Muscle of back (tissue), 13 donors: ENCODE measurements around the gene SH2D7. TPM values are rescaled to one million over a fixed set of nuclear protein-coding genes. Genes with fewer than 3 reads are reported as not detected.

Experiments
- DNase-seq, 3 donors: peaks; one replicate each; pipeline versions ENCODE4 v3.0.0 to v3.0.0-alpha.2; 2013
- long read RNA-seq, 9 donors: transcript quantifications; one replicate each; lab custom pipeline, GENCODE V29; 2026
- polyA plus RNA-seq, 10 donors: library from polyadenylated mRNA; unstranded; fragments of 120-200 nt; gene quantifications; one replicate each; pipeline ENCODE4 v1.2.1, GENCODE V29; 2013; ENCODE audit not compliant: insufficient read length in 10 of 10

The SH2D7 gene
- under 1 TPM; 0.07 to 0.21 (median 0.14) TPM for polyA plus RNA-seq
- long read RNA-seq, donor 1, result 0 reads
- long read RNA-seq, donor 2, result 0 reads
- long read RNA-seq, donor 3, result 0 reads
- long read RNA-seq, donor 4, result 0 reads
- long read RNA-seq, donor 5, partial matches to known transcripts, result 8 of 22 reads
- long read RNA-seq, donor 5, other reads (novel, unspliced or antisense), result 14 of 22 reads
- long read RNA-seq, donor 6, result 0 reads
- long read RNA-seq, donor 7, result 0 reads
- long read RNA-seq, donor 8, result 0 reads
- long read RNA-seq, donor 9, result 0 reads

DNA sequence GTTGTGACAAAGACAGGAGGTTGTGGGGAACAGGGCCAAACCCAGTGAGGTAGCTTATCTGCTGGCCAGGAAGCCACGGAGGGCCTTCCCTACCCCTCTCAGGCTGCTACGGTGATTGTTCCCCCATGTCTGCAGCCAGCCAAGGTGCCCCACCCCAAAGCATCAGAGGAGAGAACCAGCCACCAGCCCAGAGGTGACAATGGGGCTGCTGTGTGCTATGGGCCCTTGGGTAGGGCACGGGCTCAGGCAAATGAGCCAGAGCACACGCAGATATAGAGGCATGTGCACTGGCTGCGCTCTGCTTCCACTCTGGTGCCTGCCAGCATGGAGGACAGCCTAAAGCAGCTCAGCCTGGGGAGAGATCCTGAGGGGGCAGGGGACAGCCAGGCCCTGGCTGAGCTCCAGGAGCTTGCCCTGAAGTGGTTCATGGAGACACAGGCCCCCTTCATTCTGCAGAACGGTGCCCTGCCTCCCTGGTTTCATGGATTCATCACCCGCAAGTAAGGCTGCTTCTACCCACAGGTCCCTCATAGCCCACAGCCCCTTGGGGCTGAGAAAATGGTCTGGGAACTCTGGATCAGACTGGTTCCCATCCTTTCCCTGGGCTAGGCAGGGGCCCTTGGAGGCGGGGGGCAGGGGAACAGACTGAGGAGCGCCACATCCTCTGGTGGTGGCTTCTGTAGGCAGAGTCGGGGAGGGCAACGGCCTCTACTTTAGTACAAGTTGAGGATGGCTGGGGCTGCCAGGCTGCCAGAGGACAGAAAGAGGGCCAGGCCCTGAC lies at the start of gene SH2D7:
TSS of gene SH2D7 (plus strand) at position 301 of the 781 bp plus-strand sequence. CDS start at position 325, 24 bp downstream.
- DNase-seq, result peak in 1 of 3 donors; percentile 19

DNA sequence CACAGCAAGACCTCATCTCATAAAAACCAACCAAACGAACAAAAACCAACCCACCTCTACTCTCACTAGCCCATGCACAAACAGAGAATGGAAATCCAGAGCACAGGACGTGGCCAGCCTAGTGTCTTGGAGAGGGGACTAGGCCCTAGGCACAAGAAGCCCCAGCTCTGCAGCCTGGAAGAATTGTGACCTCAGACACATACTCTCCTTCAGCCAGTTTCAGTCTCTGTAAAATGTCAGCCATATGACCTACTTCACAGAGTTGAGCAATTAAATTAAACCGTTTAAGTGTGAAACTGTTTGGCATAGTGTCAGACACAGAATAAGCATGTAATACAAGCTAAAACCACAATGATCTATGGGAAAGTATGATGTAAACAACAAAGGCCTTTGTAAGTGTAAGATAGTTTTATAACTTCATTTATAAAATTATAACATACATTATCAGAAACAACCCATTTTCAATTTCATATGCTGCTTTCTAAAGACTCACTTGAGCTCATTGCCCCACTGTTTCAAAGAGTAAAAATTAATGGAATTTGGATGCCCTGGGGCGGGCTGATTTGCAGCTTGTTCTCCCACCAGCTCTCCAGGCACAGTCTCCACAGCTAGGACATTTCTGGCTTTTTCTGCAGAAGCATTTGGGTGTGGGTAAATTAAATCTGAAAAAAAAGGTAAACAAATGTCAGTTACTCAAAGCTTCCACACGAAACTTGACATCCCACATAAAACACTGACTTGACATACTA lies 47.8 kb upstream of the SH2D7 start:
- DNase-seq, result peak in 1 of 3 donors; percentile 33

DNA sequence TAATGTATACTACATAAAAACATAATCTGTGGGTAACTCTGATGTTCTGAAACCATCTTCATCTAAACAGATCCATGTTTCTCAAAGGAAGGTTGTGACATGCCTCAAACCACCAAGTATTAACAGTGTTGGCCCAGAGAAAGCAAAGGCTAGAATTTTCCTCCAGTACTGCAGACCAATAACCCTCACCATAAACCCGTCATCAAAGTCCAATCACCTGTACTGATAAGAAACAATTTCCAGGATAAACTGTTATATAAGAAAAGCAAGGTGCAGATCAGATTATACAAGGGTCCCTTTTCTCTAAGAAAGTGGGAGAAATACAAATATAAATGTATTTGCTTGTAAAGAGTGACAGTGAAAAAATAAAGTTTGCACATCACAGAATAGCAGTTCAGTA lies 47.2 kb upstream of the SH2D7 start:
- no peak for DNase-seq

DNA sequence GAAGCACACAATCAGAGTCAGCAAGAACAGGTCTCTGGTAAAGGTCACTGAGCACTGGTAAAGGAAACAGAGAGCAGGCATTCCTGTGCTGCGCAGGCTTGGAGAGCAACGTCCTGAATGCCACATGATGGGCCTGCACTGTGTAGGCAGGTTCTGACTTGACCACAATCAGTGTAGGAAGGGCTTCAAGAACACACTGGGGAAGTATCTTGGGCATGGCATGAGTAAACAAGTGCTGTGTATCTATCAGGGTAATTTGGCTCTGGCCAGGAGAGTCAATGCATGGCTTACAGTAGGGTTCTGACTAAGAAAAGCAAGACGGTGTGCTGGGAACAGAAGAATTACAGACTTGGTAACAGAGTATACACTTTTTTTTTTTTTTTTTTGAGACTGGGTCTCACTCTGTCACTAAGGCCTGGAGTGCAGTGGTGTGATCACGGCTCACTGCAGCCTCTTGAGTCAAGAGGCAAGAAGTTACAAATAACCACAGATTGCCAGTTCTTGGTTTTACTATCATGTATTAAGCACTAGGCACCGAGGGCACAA lies 45.5 kb upstream of the SH2D7 start:
- no peak for DNase-seq

DNA sequence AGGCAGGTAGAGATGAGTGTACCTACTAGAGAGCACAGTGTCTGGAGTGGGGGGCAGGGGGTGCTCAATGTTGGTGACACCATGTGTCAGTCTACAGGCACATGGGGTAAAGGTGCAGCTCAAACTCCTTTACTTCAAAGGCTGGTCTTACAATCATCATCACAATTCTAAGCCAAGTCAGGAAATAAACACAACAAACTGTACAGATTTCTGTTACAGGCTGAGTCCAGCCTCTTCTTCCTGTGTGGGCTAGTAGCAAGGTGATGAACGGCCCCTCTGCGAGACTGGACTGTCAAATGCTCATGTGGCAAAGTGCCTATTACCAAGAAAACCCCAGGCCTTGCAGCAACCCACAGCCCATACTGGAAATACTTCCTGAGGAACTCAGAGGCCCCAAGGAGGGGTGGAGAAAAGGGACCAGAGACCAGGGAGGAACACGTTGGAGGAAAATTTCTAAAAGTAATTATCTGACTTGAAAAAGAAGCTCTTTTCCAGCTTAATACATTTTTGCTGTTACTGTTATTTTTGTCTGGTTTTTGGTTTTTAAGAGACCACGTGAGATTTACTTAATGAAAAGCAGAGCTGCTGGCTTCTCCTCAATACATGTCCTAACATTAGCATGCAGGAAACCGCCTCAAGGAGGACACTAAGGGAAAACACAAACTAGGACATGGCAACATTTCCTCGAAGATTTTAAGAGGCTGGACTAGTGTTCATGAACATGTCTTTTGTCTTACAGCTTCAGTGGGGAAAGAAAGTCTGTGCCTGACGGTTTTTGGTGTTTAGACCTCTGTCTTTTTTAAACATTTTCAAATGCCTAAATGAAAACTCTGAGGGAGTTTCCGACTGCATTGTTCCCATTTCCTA lies 44.4 kb upstream of the SH2D7 start:
- peak; percentile 85 to 94 (median 90) for DNase-seq

DNA sequence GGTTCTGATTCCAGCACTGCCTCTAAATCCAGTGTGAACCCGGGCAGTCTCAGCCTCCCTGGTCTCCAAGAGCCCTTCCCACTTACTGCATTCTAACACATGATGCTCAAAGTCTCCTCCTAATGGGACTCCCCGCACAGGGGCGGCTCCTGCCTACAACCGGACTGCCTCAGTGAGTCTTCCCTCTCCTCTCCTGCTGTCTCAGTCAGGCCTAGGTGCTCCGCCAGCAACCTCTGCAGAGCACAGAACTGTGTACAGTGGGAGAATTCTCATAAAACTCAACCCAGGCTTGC lies 43.8 kb upstream of the SH2D7 start:
- DNase-seq, result peak in 2 of 3 donors; percentile 81 to 92

DNA sequence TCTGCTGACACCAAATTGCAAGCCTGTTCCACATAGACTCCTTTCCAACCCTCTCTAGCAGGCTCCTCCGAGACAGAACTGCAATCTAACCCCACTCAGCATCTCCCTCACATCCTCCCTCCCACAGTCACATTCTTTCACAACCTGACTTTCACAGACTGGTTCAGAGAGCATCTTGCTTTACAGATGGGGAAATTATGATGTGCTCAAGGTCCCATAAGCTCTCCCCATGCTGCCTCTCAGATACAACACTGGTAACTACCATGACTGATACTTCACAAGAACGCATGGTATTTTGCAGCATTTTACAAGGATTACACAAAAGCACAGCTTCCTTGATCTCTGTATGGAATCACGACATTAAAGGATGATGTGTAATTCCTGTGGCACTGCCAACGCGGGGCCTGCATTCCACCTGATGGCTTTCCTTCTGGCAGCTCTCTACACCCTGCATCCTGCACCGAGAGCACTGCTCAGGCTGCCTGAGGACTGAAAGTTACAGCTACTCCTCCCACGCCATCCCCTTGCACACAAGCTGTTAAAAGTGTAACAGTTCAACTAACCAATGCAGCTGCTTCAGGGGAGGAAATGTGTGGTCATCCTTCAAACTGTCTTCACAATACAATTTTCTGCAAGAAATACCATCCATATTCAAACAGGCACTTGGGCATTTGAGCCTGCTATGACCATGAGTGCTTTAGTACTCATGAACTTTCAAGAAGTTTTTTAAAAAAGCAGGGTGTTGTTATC lies 42.5 kb upstream of the SH2D7 start:
- DNase-seq, result peak in 2 of 3 donors; percentile 58 to 64

DNA sequence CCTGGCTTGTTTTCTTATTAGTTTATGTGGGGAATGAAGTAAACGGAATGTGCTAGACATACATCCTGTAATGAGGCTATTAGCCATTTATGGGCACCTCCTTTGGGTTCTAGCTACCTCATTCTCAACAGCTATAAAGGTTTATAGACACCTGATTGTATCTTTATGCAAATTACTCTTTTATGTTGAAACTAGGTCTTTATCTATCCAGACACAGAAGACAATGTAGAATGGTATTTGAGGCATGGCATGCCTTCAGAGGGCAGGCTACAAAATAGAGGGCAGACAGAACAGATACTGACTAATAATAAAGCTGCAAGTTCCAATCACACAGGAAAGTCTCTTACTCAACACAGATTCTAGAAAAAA lies 41.9 kb upstream of the SH2D7 start:
- no peak for DNase-seq

DNA sequence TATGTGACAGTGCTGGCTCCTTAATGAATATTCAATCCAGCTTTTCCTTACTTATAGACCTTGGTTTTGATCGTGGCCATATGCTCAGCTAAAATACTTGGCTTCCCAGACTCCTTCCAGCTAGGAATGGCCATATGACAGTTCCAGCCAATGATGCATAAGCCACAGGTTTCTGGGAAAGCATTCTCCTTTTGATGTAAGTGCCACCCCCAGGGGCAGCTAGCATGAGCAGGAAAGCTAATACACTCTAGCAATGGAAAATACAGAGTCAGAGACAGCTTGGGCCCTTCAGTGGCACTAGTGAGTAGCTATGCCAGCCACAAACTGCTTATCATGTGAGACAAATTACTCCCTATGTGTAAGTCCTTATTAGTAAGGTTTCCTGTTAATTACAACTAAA lies 41.5 kb upstream of the SH2D7 start:
- DNase-seq, result peak in 1 of 3 donors; percentile 52

DNA sequence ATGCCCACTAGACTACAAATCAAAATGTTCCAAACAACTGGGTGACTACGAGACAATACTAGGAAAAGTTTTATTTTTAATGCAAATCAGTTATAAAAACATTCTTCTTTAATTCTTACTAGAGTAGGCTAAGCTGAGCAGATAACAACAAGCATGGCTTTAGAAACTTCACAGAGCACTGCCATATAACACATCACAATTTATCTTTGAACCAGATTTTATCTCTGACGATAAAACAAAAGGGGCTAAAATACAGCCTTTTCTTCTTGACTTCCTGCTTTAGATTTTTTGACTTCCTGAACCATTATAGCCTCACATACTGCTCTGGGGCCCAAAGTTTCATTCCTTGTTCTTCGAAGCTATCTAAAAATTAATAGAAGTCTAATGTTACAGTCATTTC lies 40.8 kb upstream of the SH2D7 start:
- DNase-seq, result no peak

DNA sequence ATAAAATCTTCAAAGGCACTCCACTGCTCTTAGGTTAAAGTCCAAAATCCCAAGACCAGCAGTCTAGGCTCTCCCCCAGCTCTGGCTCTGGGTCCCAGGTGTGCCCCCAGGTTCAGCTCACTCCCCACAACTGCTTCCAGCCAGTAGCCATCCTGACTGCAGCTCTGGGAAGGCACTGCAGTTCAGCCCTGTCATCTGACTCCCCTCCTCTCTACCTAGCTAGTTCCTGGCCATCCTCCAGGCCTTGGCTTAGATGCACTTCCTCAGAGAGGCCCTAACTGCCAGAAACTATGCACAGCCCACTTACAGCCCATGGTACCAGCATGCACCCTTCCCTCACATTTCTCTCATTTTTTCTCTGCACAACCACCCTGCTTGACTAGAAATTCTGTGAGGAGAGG lies 40.4 kb upstream of the SH2D7 start:
- DNase-seq, result peak in 1 of 3 donors; percentile 60

DNA sequence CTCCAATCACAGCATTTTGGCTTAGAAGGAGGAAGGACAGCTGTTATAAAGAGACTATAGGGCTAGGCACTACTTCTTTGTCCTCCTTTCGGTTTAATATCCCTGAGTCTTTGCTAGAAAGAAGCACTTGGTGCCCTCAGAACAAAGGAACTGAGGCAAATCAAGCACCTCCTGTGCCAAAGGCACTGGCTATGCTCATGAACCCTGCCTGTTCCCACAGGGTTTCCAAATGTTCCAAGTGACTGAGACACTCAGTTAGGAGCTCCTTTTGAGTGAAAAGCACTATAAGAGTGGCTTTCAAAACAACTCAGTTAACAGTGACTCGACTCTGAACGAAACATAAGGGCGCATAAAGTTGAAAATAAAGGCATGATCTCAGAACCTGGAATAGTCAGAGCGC lies 39.8 kb upstream of the SH2D7 start:
- DNase-seq, result no peak

DNA sequence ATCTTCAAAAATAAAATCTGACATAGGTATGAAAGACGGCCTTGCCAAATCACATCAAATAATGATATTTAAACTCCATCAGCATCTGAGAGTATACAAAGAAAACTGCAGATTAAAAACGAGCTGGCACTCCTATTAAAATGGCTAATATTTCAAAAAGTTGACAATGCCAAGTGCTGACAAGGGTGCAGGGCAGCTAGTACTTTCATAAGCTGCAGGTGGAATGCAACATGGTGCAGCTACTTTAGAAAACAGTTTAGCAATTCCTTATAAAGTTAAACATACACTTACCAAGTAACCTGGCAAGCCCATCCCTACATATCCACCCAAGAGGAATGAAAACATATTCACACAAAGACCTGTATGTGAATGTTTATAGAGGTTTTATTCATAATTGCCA lies 37.8 kb upstream of the SH2D7 start:
- DNase-seq, result no peak

DNA sequence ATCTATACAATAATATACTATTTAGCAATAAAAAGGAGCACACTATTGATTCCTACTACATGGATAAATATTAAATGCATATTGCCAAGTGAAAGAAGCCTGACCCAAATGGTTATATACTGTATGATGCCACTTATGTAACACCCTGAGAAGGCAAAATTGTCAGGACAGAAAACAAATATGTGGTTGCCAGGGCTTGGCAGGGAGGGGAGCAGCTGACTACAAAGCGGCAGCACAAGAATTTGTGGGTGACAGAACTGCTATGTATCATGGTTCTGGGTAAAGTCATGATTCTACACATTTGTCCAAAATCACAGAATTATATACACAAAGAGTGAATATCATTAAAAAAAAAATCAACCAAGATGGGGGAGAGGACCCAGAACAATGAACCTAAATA lies 37.4 kb upstream of the SH2D7 start:
- DNase-seq, result no peak

DNA sequence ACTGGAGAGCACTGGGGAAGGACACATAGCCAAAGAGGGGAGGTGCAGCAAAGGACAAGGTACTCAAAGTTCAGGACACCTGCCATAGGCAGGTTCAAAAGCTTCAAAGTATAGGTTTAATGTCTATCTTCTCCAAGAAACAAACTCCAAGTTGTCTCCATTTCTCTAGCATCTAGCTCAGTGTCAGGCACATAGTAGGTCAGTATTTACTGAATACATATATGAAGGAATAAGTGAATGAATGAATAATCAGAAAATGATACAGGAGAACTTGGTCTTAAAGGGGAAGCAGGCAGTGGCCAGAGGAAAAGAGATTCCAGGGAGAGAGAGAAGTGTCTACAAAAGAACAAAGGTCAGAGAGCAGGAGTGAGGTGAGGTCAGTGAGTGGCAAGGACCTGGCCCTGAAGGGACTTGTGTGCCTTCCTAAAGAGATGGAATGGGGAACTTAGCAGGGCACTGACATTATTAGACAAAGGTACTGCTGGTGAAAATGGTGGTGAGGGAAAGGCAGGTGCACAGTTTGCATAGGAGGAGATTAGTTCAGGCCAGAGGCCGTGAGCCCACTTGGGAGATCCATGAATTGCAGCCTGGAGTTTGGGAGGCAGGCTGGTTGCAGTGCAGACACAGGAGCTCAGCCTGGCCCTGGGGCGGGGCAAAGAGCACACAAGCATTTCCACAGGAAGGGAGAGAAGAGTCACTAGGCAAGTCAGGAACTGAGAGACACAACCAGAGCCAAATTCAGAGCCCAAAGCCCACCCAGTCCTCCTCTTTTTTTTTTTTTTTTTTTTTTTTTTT lies 36.2 kb upstream of the SH2D7 start:
- peak in 1 of 3 donors; percentile 42 for DNase-seq

DNA sequence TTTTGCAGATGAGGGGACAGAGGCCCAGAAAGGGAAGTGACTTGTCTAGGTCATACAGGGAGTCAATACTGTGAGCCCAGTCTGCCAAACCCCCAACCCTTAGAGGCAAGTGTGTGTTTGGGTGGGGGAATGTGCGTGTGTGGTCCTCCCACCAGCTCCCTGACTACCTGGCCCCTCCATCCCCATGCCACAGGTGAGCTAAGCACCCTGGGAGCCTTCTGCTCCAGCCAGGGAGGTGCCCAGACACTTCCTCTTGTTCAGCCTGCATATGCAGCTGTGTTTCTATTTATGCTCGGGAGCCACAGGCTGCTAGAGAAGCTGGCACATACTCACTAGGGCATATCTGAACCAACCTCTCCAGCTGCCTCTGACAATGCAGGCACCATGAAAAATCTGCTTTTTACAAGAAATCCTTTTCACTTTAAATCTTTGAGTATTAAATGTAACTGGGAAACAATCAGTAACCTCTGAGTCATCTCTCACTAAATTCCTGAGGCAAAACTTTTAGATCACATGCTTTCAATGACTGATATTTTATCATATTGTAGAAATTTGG lies 35.6 kb upstream of the SH2D7 start:
- peak in 1 of 3 donors; percentile 75 for DNase-seq

DNA sequence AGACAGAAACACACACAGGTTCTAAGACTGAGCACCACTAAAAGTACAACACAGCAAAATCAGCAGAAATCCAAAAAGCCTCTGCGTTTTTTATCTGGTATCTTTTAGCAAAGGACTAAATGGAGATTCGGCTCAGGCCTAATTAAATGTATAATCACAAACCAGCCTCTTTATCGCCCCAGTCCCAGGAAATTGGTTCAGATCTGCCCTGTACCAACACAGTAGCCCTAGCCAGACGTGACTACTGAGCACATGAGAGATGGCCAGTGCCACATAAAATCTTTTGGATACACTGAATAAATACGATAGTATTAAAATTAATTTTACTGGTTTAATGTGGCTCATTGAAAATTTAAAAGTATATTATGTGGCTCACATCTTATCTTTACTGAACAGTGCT lies 34.6 kb upstream of the SH2D7 start:
- DNase-seq, result no peak

DNA sequence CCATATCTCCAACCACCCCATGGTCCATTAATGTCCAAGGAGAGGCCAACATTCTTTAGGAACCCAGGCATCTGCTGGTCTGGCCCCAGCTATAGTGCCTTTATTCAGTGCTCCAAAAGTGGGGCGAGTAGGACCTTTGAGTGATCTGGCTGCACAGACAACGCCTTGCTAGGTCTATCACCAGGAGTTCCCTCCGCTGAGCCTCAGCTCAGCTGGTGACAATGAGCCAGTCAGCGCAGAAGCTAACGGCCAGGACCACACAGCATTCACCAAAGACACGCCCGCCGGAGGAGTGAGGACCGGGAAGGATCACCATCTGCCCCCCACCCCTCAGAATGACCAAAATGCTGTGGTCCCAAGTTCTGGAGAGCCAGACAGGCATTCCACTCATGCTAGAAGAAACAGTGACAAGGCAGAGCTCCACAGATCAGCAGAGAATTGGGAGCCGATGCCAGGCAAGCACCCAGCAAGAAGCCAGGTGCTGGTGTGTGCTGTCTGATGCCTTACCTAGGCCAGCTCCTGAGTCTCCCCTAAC lies 33.9 kb upstream of the SH2D7 start:
- DNase-seq, result no peak

DNA sequence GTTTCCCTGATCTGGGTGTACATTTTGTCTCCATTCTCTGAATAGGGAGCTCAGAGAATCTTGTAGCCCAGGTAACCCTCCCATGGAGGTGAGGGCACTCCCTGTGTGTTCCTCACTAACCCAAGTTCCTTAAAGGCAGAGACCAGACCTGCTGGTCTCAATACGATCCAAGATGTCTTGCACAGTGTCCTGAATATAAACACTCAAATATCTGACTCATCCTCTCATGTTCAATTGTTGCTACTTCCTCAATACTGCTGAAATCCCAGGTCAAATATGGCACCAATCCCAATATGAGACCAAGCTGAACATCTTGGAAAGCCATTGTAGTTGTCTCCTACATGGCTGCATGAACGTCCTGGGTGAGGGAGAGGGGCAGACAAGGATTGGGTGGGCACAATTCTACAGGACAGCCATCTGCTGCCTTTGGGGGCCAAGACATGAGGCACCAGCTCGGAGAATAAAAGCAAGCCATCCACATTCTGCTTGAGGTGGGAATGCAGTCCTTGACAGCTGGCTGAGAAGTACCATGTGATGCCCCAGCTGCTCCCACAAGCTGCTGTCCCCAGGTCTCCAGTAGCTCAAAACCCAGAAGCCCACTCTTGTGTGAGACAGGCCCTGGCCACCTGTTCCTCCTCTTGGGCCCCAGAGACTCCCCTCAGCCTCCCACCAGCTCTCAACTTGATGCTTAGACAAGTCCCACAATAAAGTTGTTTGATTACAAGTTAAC lies 33.1 kb upstream of the SH2D7 start:
- peak in 1 of 3 donors; percentile 45 for DNase-seq
